Neural cell (in vitro differentiated cells): Measurements from ENCODE around the gene ALDH1L1. TPM values are rescaled to one million over a fixed set of nuclear protein-coding genes. Genes with fewer than 3 reads are reported as not detected.

Source experiments
- H2AFZ ChIP-seq: fragments of 200-600, 300-800 bp; sonication (generic), shearing (Covaris generic); 2 replicates; pipeline ENCODE4 v1.6.0; 2014; ENCODE audit warnings: low read depth, mild to moderate bottlenecking, antibody characterized with exemption, low read length, moderate library complexity
- H3F3A ChIP-seq: fragments of 200-600 bp; shearing (Covaris generic); 2 replicates; pipeline ENCODE4 v1.6.1; 2016; ENCODE audit warnings: mild to moderate bottlenecking, moderate library complexity, mixed read lengths, antibody characterized with exemption, low read length; ENCODE audit not compliant: insufficient read depth, poor library complexity, severe bottlenecking
- H3K27ac ChIP-seq: fragments of 200-600, 300-800 bp; sonication (generic), shearing (Covaris generic); 2 replicates; pipeline ENCODE4 v1.5.1; 2014; ENCODE audit warnings: mild to moderate bottlenecking, low read length, moderate library complexity
- H3K27me3 ChIP-seq: fragments of 300-800, 200-600 bp; sonication (generic), shearing (Covaris generic); 2 replicates; pipeline ENCODE4 v1.6.0; 2014; ENCODE audit warnings: mild to moderate bottlenecking, low read depth, low read length, moderate library complexity; ENCODE audit not compliant: insufficient read depth
- H3K36me3 ChIP-seq: fragments of 300-800, 200-600 bp; sonication (generic), shearing (Covaris generic); 2 replicates; pipeline ENCODE4 v1.5.1; 2014; ENCODE audit warnings: mild to moderate bottlenecking, antibody characterized with exemption, low read length, moderate library complexity; ENCODE audit not compliant: insufficient read depth
- H3K4me2 ChIP-seq: fragments of 300-800, 200-600 bp; sonication (generic), shearing (Covaris generic); 2 replicates; pipeline ENCODE4 v1.6.0; 2014; ENCODE audit warnings: mild to moderate bottlenecking, low read length
- H3K4me3 ChIP-seq: fragments of 300-800, 200-600 bp; sonication (generic), shearing (Covaris generic); 2 replicates; pipeline ENCODE4 v1.5.1; 2014; ENCODE audit warnings: mild to moderate bottlenecking, low read length, moderate library complexity
- H3K79me2 ChIP-seq: fragments of 200-600 bp; shearing (Covaris generic); replicated peaks from 2 replicates; pipeline ENCODE4 v1.6.0; 2014; ENCODE audit warnings: mild to moderate bottlenecking, low read length, moderate library complexity; ENCODE audit not compliant: insufficient read depth
- H3K9ac ChIP-seq: fragments of 300-800, 200-600 bp; sonication (generic), shearing (Covaris generic); 2 replicates; pipeline ENCODE4 v1.6.1; 2016; ENCODE audit warnings: mild to moderate bottlenecking, low read length, mixed read lengths
- H3K9me2 ChIP-seq: fragments of 200-600 bp; shearing (Covaris generic); 2 replicates; pipeline ENCODE4 v1.6.1; 2016; ENCODE audit warnings: mild to moderate bottlenecking, low read length, mixed read lengths; ENCODE audit not compliant: insufficient read depth
- H3K9me3 ChIP-seq: fragments of 200-600, 300-800 bp; sonication (generic), shearing (Covaris generic); 2 replicates; pipeline ENCODE4 v1.6.1; 2016; ENCODE audit warnings: mild to moderate bottlenecking, mixed run types, low read length, moderate library complexity, mixed read lengths
- H4K20me1 ChIP-seq: fragments of 200-600 bp; shearing (Covaris generic); 2 replicates; pipeline ENCODE4 v1.6.1; 2016; ENCODE audit warnings: mild to moderate bottlenecking, mixed run types; ENCODE audit not compliant: insufficient read depth
- CTCF ChIP-seq: fragments of 450-650 bp; IDR thresholded peaks from 2 replicates; pipeline ENCODE4 v1.5.1; 2014; ENCODE audit warnings: antibody characterized with exemption, mild to moderate bottlenecking, moderate library complexity; ENCODE audit not compliant: poor library complexity, severe bottlenecking
- EP300 ChIP-seq: fragments of 450-650 bp; conservative IDR thresholded peaks from 2 replicates; pipeline ENCODE4 v1.6.1; 2014; ENCODE audit warnings: antibody characterized with exemption, mild to moderate bottlenecking, moderate library complexity; ENCODE audit not compliant: poor library complexity, severe bottlenecking
- EZH2 ChIP-seq: fragments of 200-600, 300-800 bp; shearing (Covaris generic), sonication (generic); IDR thresholded peaks from 2 replicates; pipeline ENCODE4 v1.6.1; 2014; ENCODE audit warnings: antibody characterized with exemption, low read length, borderline replicate concordance, mild to moderate bottlenecking; ENCODE audit not compliant: insufficient read depth, poor library complexity, severe bottlenecking
- MXI1 ChIP-seq: fragments of 450-650 bp; conservative IDR thresholded peaks from 2 replicates; pipeline ENCODE4 v1.6.1; 2014; ENCODE audit warnings: antibody characterized with exemption, mild to moderate bottlenecking; ENCODE audit not compliant: poor library complexity, severe bottlenecking
- POLR2AphosphoS5 ChIP-seq: IDR thresholded peaks from 2 replicates; pipeline ENCODE4 v1.6.1; 2012
- RAD21 ChIP-seq: fragments of 450-650 bp; conservative IDR thresholded peaks from 2 replicates; pipeline ENCODE4 v1.6.1; 2014; ENCODE audit warnings: antibody characterized with exemption, mild to moderate bottlenecking, moderate library complexity
- REST ChIP-seq: IDR thresholded peaks from 2 replicates; pipeline ENCODE4 v1.6.1; 2012; ENCODE audit warnings: borderline replicate concordance
- SMC3 ChIP-seq: fragments of 450-650 bp; conservative IDR thresholded peaks from 2 replicates; pipeline ENCODE4 v1.6.1; 2014; ENCODE audit warnings: antibody characterized with exemption, mild to moderate bottlenecking, moderate library complexity; ENCODE audit not compliant: poor library complexity
- TAF1 ChIP-seq: IDR thresholded peaks from 2 replicates; pipeline ENCODE4 v1.6.1; 2012; ENCODE audit warnings: low read depth
- polyA plus RNA-seq: library from polyadenylated mRNA; depleted of rRNA; stranded (reverse); fragments of >200 nt; gene quantifications from 2 replicates; pipeline ENCODE4 v1.2.3, GENCODE V29; 2014

Gene ALDH1L1
- polyA plus RNA-seq, 1 donor from 2014 or later, result not detected

GRCh38 chr3:126130081-126130855, 50.1 kb downstream of the ALDH1L1 start:
- H3K9me3 ChIP-seq, result no peaks in the 10 kb centered on the region
- no peaks in the 10 kb centered on the region for H3K36me3 ChIP-seq
- no peaks in the 10 kb centered on the region for H3F3A ChIP-seq
- H3K9ac ChIP-seq, result no peak overlapping the region
- H3K4me2 ChIP-seq, result no peak overlapping the region
- no peaks in the 10 kb centered on the region for H3K9me2 ChIP-seq
- H3K27me3 ChIP-seq, result no peaks in the 10 kb centered on the region
- no peaks in the 10 kb centered on the region for H3K79me2 ChIP-seq
- no peak for TF ChIP-seq EZH2
- no peak for TF ChIP-seq SMC3
- H3K4me3 ChIP-seq, result no peak overlapping the region
- H3K27ac ChIP-seq, result no peak overlapping the region
- H2AFZ ChIP-seq, result no peak overlapping the region
- no peaks in the 10 kb centered on the region for H4K20me1 ChIP-seq

- Histone ChIP-seq H4K20me1 (no peaks in the 10 kb centered on the region), H3K9me2 (no peaks in the 10 kb centered on the region), H3K4me2 (no peak overlapping the region), H3K27me3 (no peaks in the 10 kb centered on the region), H3K4me3 (no peak overlapping the region), H3K9ac (no peak overlapping the region), H3K79me2 (no peaks in the 10 kb centered on the region), H3K36me3 (no peaks in the 10 kb centered on the region), H3F3A (no peaks in the 10 kb centered on the region), H3K27ac (no peak overlapping the region), H2AFZ (no peak overlapping the region), H3K9me3 (no peaks in the 10 kb centered on the region)
- TF ChIP-seq RAD21, result no peak
- no peak for TF ChIP-seq MXI1
- TF ChIP-seq TAF1, result no peak
Measured at GRCh38 chr3:126129398-126129891, 50.9 kb downstream of the ALDH1L1 start.

DNA sequence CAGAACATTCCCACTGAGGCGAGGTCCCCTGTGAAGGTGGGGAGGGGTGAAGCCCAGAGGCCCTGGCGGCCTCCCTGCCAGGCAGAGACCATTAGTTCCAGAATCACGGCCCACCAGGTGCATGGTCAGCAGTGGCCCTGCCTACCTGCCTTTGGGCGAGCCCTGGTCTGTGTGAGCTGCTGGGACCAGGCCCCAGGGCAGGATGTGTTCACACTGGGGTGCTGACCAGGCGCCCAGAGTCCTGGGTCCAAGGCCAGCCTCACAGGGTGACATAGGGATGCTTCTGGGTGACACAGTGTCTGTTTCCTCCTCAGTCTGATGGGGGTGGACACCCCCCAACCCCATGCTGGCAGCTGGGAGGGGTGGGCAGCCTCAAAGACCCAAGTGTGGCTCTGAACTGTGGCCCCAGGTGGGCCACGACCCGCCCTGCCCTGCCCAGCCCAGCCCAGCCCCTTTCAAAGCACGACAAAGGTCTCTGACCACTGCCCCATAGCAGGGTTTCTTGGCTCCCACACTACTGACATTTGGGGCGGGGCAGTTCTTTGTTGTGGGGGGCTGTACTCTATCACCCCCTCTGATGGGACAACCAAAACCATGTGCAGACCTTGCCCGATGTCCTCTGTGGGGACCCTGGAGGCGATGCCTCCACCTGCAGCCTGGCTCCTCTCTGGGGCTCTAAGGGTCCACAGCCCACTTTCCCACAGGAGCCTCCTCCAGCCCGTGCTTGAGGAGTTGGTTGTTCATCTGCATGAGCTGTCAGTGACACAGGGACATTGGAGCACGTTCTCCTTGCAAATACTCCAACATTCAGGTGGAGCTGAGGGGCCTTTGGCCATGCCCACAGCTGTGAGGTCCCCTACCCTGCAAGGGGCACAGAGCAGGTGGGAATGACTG, 51.6 kb downstream of the ALDH1L1 start:
- Histone ChIP-seq H2AFZ (no peak overlapping the region), H4K20me1 (no peaks in the 10 kb centered on the region), H3K4me3 (no peak overlapping the region), H3K27ac (no peak overlapping the region), H3F3A (no peaks in the 10 kb centered on the region), H3K79me2 (no peaks in the 10 kb centered on the region), H3K9me2 (no peaks in the 10 kb centered on the region), H3K9me3 (no peaks in the 10 kb centered on the region), H3K27me3 (no peaks in the 10 kb centered on the region), H3K36me3 (no peaks in the 10 kb centered on the region), H3K4me2 (no peak overlapping the region), H3K9ac (no peak overlapping the region)
- TF ChIP-seq EZH2 (no peak), TAF1 (no peak), SMC3 (no peak), CTCF (no peak), EP300 (no peak), RAD21 (no peak), MXI1 (no peak), POLR2AphosphoS5 (no peak), REST (no peak)
